GM12878 (cell line): ENCODE measurements around the gene KARS1. TPM values are rescaled to one million over a fixed set of nuclear protein-coding genes. Genes with fewer than 3 reads are reported as not detected.

Experiments used
- ATAC-seq: fragments of 200-7000 bp; cut with Tn5 transposase; 3 replicates; pipeline ENCODE4 v1.9.1; 2020; ENCODE audit warnings: mild to moderate bottlenecking, moderate library complexity
- Bru-seq: library from RNA; stranded (reverse); fragments of 400-500 nt; gene quantifications from one replicate; lab custom pipeline; 2021; lab: Mats Ljungman, UMichigan
- BruChase-seq, 2 experiments: library from RNA; stranded (reverse); fragments of 400-500 nt; gene quantifications; one replicate each; lab custom pipeline; 2021; lab: Mats Ljungman, UMichigan
- BruUV-seq: library from RNA; stranded (reverse); fragments of 400-500 nt; replicated peaks from 2 replicates; lab custom pipeline; 2021; lab: Mats Ljungman, UMichigan
- CTCF ChIA-PET: fragments of 300-600 bp; sonication (Branson Sonifier 250); formaldehyde crosslinking; extraction: SDS; loops from one replicate; lab custom pipeline; 2021; ENCODE audit warnings: inconsistent platforms; lab: Yijun Ruan, JAX
- POLR2A ChIA-PET: fragments of 350-600 bp; formaldehyde crosslinking; extraction: SDS; loops from one replicate; lab custom pipeline; 2021; ENCODE audit warnings: inconsistent platforms; lab: Charles Lee
- RAD21 ChIA-PET: fragments of 300-600 bp; sonication (Branson Sonifier 250); formaldehyde crosslinking; loops from one replicate; lab custom pipeline; 2023; ENCODE audit warnings: antibody characterized with exemption; ENCODE audit not compliant: unreplicated experiment; lab: Charles Lee
- SMC1A ChIA-PET: fragments of 300-600 bp; sonication (Branson Sonifier 250); formaldehyde crosslinking; loops from one replicate; lab custom pipeline; 2023; ENCODE audit not compliant: unreplicated experiment, uncharacterized antibody; lab: Charles Lee
- DNase-seq: peaks from one replicate; pipeline ENCODE4 v3.0.0-alpha.2; 2011; ENCODE audit warnings: low read depth, low spot score
- FAIRE-seq: peaks from 3 replicates; lab custom pipeline; 2011; peaks lifted over from hg19 to GRCh38; lab: Jason Lieb, UNC
- H2AFZ ChIP-seq: 2 replicates; pipeline ENCODE4 v1.6.0; 2011; ENCODE audit warnings: low read depth, low read length, control low read depth; ENCODE audit not compliant: control insufficient read depth
- H3K27ac ChIP-seq: 2 replicates; pipeline ENCODE4 v1.5.1; 2011; ENCODE audit warnings: control low read depth; ENCODE audit not compliant: control insufficient read depth, insufficient read depth
- H3K27me3 ChIP-seq, 2 experiments: replicated peaks in 1 of 2; 2 replicates each; pipeline versions ENCODE4 v1.6.0 to v1.6.1; 2011; ENCODE audit warnings: low read length in 1 of 2; ENCODE audit not compliant: control insufficient read depth in 2 of 2, insufficient read depth in 2 of 2
- H3K36me3 ChIP-seq, 2 experiments: 2 replicates each; pipeline ENCODE4 v1.5.1; 2011; ENCODE audit warnings: low read length in 1 of 2; ENCODE audit not compliant: control insufficient read depth in 2 of 2, insufficient read depth in 2 of 2
- H3K4me1 ChIP-seq: 2 replicates; pipeline ENCODE4 v1.6.1; 2011; ENCODE audit warnings: mild to moderate bottlenecking, low read length, moderate library complexity, mixed read lengths; ENCODE audit not compliant: control insufficient read depth, insufficient read depth
- H3K4me2 ChIP-seq: 2 replicates; pipeline ENCODE4 v1.6.0; 2011; ENCODE audit warnings: control low read depth; ENCODE audit not compliant: control insufficient read depth, insufficient read depth
- H3K4me3 ChIP-seq: fragments of 200-600 bp; sonication (generic); 2 replicates; pipeline ENCODE4 v1.5.1; 2016
- H3K79me2 ChIP-seq: 2 replicates; pipeline ENCODE4 v1.6.0; 2011; ENCODE audit warnings: low read length; ENCODE audit not compliant: control insufficient read depth, insufficient read depth
- H3K9ac ChIP-seq: 2 replicates; pipeline ENCODE4 v1.8.0; 2011; ENCODE audit warnings: low read length, control low read depth, mixed read lengths; ENCODE audit not compliant: control insufficient read depth, insufficient read depth
- H3K9me3 ChIP-seq: replicated peaks from 3 replicates; pipeline ENCODE4 v1.5.1; 2011; ENCODE audit warnings: mild to moderate bottlenecking, low read length; ENCODE audit not compliant: control insufficient read depth, insufficient read depth
- H4K20me1 ChIP-seq: 2 replicates; pipeline ENCODE4 v1.6.0; 2011; ENCODE audit not compliant: control insufficient read depth, insufficient read depth
- BCL3 ChIP-seq: IDR thresholded peaks from 2 replicates; pipeline ENCODE4 v1.6.1; 2011; ENCODE audit warnings: borderline replicate concordance, low read depth, mild to moderate bottlenecking, moderate library complexity, low read length; ENCODE audit not compliant: insufficient read depth, poor library complexity, severe bottlenecking
- BHLHE40 ChIP-seq, 2 experiments: fragments of 450-650 bp in 1 of 2; IDR thresholded peaks; 2 replicates each; pipeline ENCODE4 v1.6.1; 2011 to 2017; ENCODE audit warnings: low read depth in 2 of 2, borderline replicate concordance in 1 of 2, improper control_type of control experiment in 1 of 2, low read length in 1 of 2, mild to moderate bottlenecking in 1 of 2
- CREB1 ChIP-seq: IDR thresholded peaks from 2 replicates; pipeline ENCODE4 v1.6.1; 2012; ENCODE audit warnings: low read depth, mild to moderate bottlenecking, inconsistent platforms
- FOXK2 ChIP-seq: fragments of 450-650 bp; IDR thresholded peaks from 2 replicates; pipeline ENCODE4 v1.6.1; 2017; ENCODE audit warnings: mild to moderate bottlenecking, moderate library complexity
- POLR2AphosphoS2 ChIP-seq: IDR thresholded peaks from 2 replicates; pipeline ENCODE4 v1.6.1; 2011; ENCODE audit warnings: low read depth, mild to moderate bottlenecking, low read length, improper control_type of control experiment, moderate library complexity
- SMAD1 ChIP-seq: fragments of 450-650 bp; IDR thresholded peaks from 2 replicates; pipeline ENCODE4 v1.6.1; 2018; ENCODE audit warnings: mild to moderate bottlenecking, low read depth; ENCODE audit not compliant: partially characterized antibody
- SMAD5 ChIP-seq: IDR thresholded peaks from 2 replicates; pipeline ENCODE4 v1.6.1; 2016; ENCODE audit warnings: antibody characterized with exemption, low read depth
- ZNF687 ChIP-seq: fragments of 450-650 bp; IDR thresholded peaks from 2 replicates; pipeline ENCODE4 v1.6.1; 2017; ENCODE audit warnings: mild to moderate bottlenecking, moderate library complexity
- ZSCAN29 ChIP-seq: fragments of 450-650 bp; IDR thresholded peaks from 2 replicates; pipeline ENCODE4 v1.6.1; 2017; ENCODE audit warnings: mild to moderate bottlenecking, moderate library complexity
- WGBS: methylation state at CpG from one replicate; pipeline ENCODE4 v1.1.6; 2016; ENCODE audit warnings: low lambda C conversion rate; ENCODE audit not compliant: insufficient replicate concordance, insufficient coverage; ENCODE audit errors: missing lambda C conversion rate; 5-methylcytosine and 5-hydroxymethylcytosine counted together
- in situ Hi-C: fragments of 300-500 bp; cut with MboI; formaldehyde crosslinking; loops from 9 replicates; pipeline ENCODE4 v1.14.3; 2018; ENCODE audit warnings: mixed read lengths
- intact Hi-C: fragments of 100-400 bp; cut with micrococcal nuclease; formaldehyde crosslinking; loops from one replicate; pipeline ENCODE4 v1.14.2; 2022; ENCODE audit not compliant: unreplicated experiment
- long read RNA-seq, 2 experiments: library from polyadenylated mRNA; unstranded; transcript quantifications; one replicate each; pipeline ENCODE4 v2.0.0, GENCODE V29; 2019 to 2020
- polyA minus RNA-seq, 3 experiments: library from RNA; depleted of rRNA, polyadenylated mRNA; stranded (reverse); fragments of >200 nt; gene quantifications; 2 replicates each; pipeline ENCODE4 v1.2.3, GENCODE V29; 2011
- polyA plus RNA-seq, 11 experiments: library from polyadenylated mRNA; depleted of rRNA in 4 of 11; unstranded in 6 of 11; stranded (reverse) in 5 of 11; fragments of >200 nt; fragmentation: Nextera tagmentation in 4 of 11; fragmentation: Illumina TruSeq in 1 of 11; extraction: Ambion mirVana in 4 of 11; extraction: Trizol in 1 of 11; gene quantifications; 1 replicate in 1 of 11; 2 replicates in 10 of 11; pipeline versions ENCODE4 v1.2.1 to v1.2.3, GENCODE V29; 2011 to 2016; ENCODE audit warnings: inconsistent platforms in 2 of 11, missing spikeins in 2 of 11, low read depth in 1 of 11
- total RNA-seq, 4 experiments: library from RNA; depleted of rRNA in 3 of 4; stranded (reverse); fragments of >200 nt in 3 of 4; fragmentation: Illumina TruSeq in 1 of 4; extraction: Trizol in 1 of 4; gene quantifications; 2 replicates each; pipeline versions ENCODE4 v1.2.1 to v1.2.3, GENCODE V29; 2013 to 2021

Gene KARS1
- 78.7 and 85.6 TPM in 2 replicates for total RNA-seq (2013; cell fraction: nucleolus; rRNA removed)
- 216 and 234 TPM in 2 replicates for total RNA-seq (2014; rRNA removed)
- total RNA-seq (2014; rRNA removed; fragmentation: Illumina TruSeq; extraction: Trizol), result 235 and 238 TPM in 2 replicates
- 194 and 195 TPM in 2 replicates for total RNA-seq (2021)
- 105 TPM for polyA plus RNA-seq (2011; ENCODE audit: low read depth)
- 187 and 198 TPM in 2 replicates for polyA plus RNA-seq (2011; rRNA removed)
- 131 and 137 TPM in 2 replicates for polyA plus RNA-seq (2011; cell fraction: cytosol; rRNA removed)
- polyA plus RNA-seq (2011; cell fraction: nucleus; rRNA removed), result 87.4 and 93.4 TPM in 2 replicates
- polyA plus RNA-seq (2012), result 130 and 131 TPM in 2 replicates
- 280 and 301 TPM in 2 replicates for polyA plus RNA-seq (2014; fragmentation: Illumina TruSeq; extraction: Trizol)
- 100 to 1,000 TPM; 187 to 207 TPM for polyA plus RNA-seq (2014; fragmentation: Nextera tagmentation; extraction: Ambion mirVana)
- 184 and 201 TPM in 2 replicates for polyA plus RNA-seq (2014; rRNA removed)
- 100 to 1,000 TPM; 304 to 312 TPM for polyA plus RNA-seq (2016; fragmentation: Nextera tagmentation; extraction: Ambion mirVana)
- 131 and 168 TPM in 2 replicates for polyA minus RNA-seq (2011; rRNA and poly(A)+ RNA removed)
- polyA minus RNA-seq (2011; cell fraction: cytosol; rRNA and poly(A)+ RNA removed), result 35.9 and 55.2 TPM in 2 replicates
- polyA minus RNA-seq (2011; cell fraction: nucleus; rRNA and poly(A)+ RNA removed), result 35.3 and 61.6 TPM in 2 replicates
- percentile 91 among the genes with signal in this experiment for Bru-seq, nascent RNA
- percentile 92 among the genes with signal in this experiment for BruChase-seq, experiment 1, labeled RNA remaining after a 6-hour chase
- BruChase-seq, experiment 2, labeled RNA remaining after a 2-hour chase, result percentile 86 among the genes with signal in this experiment
- long read RNA-seq, experiment 1, transcript KARS-201 (14 exons, 2,005 nt), result major isoform, 120 of 173 reads
- long read RNA-seq, experiment 1, transcript KARS-202 (15 exons, 2,421 nt), result minor isoform, 22 of 173 reads
- long read RNA-seq, experiment 1, partial matches to known transcripts, result 14 of 173 reads
- long read RNA-seq, experiment 1, other reads (novel, unspliced or antisense), result 14 of 173 reads
- long read RNA-seq, experiment 2, transcript KARS-204 (14 exons, 1,942 nt), result minor isoform, 5 of 1,817 reads
- long read RNA-seq, experiment 2, transcript KARS-201 (14 exons, 2,005 nt), result major isoform, 1,219 of 1,817 reads
- long read RNA-seq, experiment 2, transcript KARS-202 (15 exons, 2,421 nt), result minor isoform, 226 of 1,817 reads
- long read RNA-seq, experiment 2, partial matches to known transcripts, result 247 of 1,817 reads
- long read RNA-seq, experiment 2, other reads (novel, unspliced or antisense), result 117 of 1,817 reads

- peak within 1 kb of the TSS; percentile 86 for H3K27ac ChIP-seq
- TSS peak; percentile 58 for BruUV-seq
- peaks cover 94% of the 10 kb centered on the region for H3K79me2 ChIP-seq
- H3K36me3 ChIP-seq, result peaks cover 0 to 10% of the 10 kb centered on the region in 2 experiments; a peak in 3 of 4 replicates
- ATAC-seq, result peak; percentile 91
- peak; percentile 90 for FAIRE-seq
- H4K20me1 ChIP-seq, result peaks cover 4% of the 10 kb centered on the region; the same call in 1 of the 2 replicates
- DNase-seq, result peak; percentile 85
- peak within 1 kb of the TSS; percentile 89 for H3K4me2 ChIP-seq
- peaks cover 25% of the 10 kb centered on the region for H3K4me1 ChIP-seq
- ChIA-PET POLR2A (interaction anchor here (0.6 to 6.1 kb wide), 11 partner anchors 9 to 1045 kb away, joined by 3 to 67 read pairs (median 5); partner anchors contain the start of genes ADAT1, CFDP1, GABARAPL2 and TMEM231), CTCF (interaction anchor here (0.8 to 5.6 kb wide), 8 partner anchors 13 to 214 kb away, joined by 3 to 51 read pairs (median 3); partner anchors contain the start of genes ADAT1, CFDP1, GABARAPL2 and TMEM231), RAD21 (interaction anchor here (0.6 to 6.0 kb wide), 12 partner anchors 26 to 948 kb away, joined by 3 to 46 read pairs (median 3); partner anchors contain the start of genes ADAT1 and GABARAPL2), SMC1A (interaction anchor here (0.5 to 8.1 kb wide), 13 partner anchors 9 to 214 kb away, joined by 3 to 69 read pairs (median 3); partner anchors contain the start of genes ADAT1, CFDP1 and TMEM231)
- H3K9ac ChIP-seq, result peak within 1 kb of the TSS; percentile 75
- no peaks in the 10 kb centered on the region for H3K9me3 ChIP-seq
- in situ Hi-C loops (loop anchor here (5.0 kb wide), 2 partner anchors 115 to 1545 kb away; partner anchors contain the start of gene MON1B), intact Hi-C loops (loop anchor here (1.0 to 2.0 kb wide), 2 partner anchors 25 to 117 kb away; partner anchors contain the start of gene ADAT1)
- peak within 1 kb of the TSS; percentile 85 for H3K4me3 ChIP-seq
- peak within 1 kb of the TSS; percentile 83 for H2AFZ ChIP-seq
- no peaks in the 10 kb centered on the region; a peak in 1 of 4 replicates for H3K27me3 ChIP-seq
- under 1% methylated on average over 76 of the region's 76 CpGs for WGBS
- TF ChIP-seq ZSCAN29 (no peak), CREB1 (no peak; the same call in 1 of the 2 replicates), SMAD1 (peak; percentile 51), BHLHE40 (IDR thresholded peaks at IDR 0.05; ENCODE audit: borderline replicate concordance in 1 of 2, low read depth in 2 of 2, low read length in 1 of 2) (0 out of 4 replicates have a peak, but pooled peaks of 1 of the 2 experiments have one; percentile 3), SMAD5 (peak; percentile 91), FOXK2 (no peak), POLR2AphosphoS2 (peak; percentile 92; the same call in 1 of the 2 replicates), ZNF687 (peak; percentile 81; the same call in 1 of the 2 replicates), BCL3 (peak; percentile 46)
Measured at GRCh38 chr16:75647492-75648264, at the start of gene KARS1, which contains the start of gene TERF2IP. Gene KARS1 (minus strand): TSS chr16:75647665. CDS start chr16:75647639, 26 bp downstream. Gene TERF2IP (plus strand): TSS chr16:75647773. CDS start chr16:75647883, 110 bp downstream.
